ENCODE data around the gene YLPM1.

DNA sequence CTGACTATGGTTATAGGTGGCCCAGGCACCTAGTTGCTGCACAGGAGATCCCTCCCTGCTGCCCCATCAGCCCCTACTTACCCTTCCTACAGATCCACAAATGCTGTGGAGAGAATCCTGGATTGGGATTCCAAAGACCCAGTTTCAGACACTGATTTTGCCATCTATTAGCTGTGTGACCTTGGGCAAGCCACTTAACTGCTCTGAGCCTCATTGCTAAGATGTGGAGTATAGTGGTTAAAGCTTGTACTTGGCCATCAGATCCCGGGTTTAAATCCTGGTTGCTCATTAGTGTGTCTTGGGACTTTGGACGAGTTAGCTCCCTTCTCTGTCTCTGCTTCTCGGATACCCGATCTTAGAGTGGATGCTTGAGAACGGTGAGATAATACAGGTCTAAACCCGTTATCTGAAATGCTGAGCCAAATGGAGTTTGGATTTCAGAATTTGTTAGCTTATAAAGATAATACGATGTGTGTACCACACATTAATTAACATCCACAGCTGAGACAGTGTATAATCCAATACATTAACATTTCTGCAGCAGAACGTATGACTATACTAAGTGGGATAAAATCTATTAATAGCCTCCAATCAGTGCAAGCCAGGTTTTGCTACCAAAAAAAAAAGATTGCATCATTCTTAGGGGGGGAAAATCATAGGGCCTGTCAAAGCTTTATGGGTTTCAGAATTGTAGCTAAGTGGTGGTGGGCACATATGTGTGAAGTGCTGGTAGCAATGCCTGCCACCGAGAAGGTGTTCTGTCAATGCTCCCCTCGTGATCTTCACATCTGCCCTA, 96.8 kb downstream of the YLPM1 start:
- TF ChIP-seq, protein P1, sequence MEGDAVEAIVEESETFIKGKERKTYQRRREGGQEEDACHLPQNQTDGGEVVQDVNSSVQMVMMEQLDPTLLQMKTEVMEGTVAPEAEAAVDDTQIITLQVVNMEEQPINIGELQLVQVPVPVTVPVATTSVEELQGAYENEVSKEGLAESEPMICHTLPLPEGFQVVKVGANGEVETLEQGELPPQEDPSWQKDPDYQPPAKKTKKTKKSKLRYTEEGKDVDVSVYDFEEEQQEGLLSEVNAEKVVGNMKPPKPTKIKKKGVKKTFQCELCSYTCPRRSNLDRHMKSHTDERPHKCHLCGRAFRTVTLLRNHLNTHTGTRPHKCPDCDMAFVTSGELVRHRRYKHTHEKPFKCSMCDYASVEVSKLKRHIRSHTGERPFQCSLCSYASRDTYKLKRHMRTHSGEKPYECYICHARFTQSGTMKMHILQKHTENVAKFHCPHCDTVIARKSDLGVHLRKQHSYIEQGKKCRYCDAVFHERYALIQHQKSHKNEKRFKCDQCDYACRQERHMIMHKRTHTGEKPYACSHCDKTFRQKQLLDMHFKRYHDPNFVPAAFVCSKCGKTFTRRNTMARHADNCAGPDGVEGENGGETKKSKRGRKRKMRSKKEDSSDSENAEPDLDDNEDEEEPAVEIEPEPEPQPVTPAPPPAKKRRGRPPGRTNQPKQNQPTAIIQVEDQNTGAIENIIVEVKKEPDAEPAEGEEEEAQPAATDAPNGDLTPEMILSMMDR (IDR thresholded peaks at IDR 0.05): no peak
- no peak for TF ChIP-seq POLR2A (IDR thresholded peaks at IDR 0.05)

Measured in body of pancreas (tissue), 4 donors.